IMR-90 (cell line): ENCODE data around the gene NFYC. TPM values are rescaled to one million over a fixed set of nuclear protein-coding genes. Genes with fewer than 3 reads are reported as not detected.

Experiments used
- ATAC-seq: fragments of 200-7000 bp; cut with Tn5 transposase; 2 replicates; pipeline ENCODE4 v1.9.1; 2020; ENCODE audit warnings: low read depth, mild to moderate bottlenecking, moderate library complexity
- BruUV-seq: library from RNA; stranded (reverse); fragments of 400-500 nt; replicated peaks from 2 replicates; lab custom pipeline; 2021; lab: Mats Ljungman, UMichigan
- CTCF ChIA-PET: fragments of 300-600 bp; formaldehyde crosslinking; extraction: SDS; loops from one replicate; lab custom pipeline; 2021; ENCODE audit warnings: antibody characterized with exemption; lab: Yijun Ruan, JAX
- POLR2A ChIA-PET: fragments of 300-600 bp; sonication (Branson Sonifier 250); formaldehyde crosslinking; loops from one replicate; lab custom pipeline; 2022; ENCODE audit warnings: antibody characterized with exemption; ENCODE audit not compliant: unreplicated experiment; lab: Charles Lee
- DNase-seq: peaks from one replicate; pipeline ENCODE4 v3.0.0; 2013
- H2AFZ ChIP-seq: replicated peaks from 2 replicates; pipeline ENCODE3; 2013; ENCODE audit warnings: low read length, mild to moderate bottlenecking; ENCODE audit not compliant: poor library complexity
- H2AK5ac ChIP-seq: 2 replicates; pipeline ENCODE4 v1.6.1; 2013; ENCODE audit warnings: low read depth, low read length, inconsistent platforms
- H2AK9ac ChIP-seq: replicated peaks from 2 replicates; pipeline ENCODE3; 2013; ENCODE audit warnings: mild to moderate bottlenecking, low read depth, low read length, moderate library complexity; ENCODE audit not compliant: poor library complexity
- H2BK120ac ChIP-seq: 2 replicates; pipeline ENCODE4 v1.6.1; 2013; ENCODE audit warnings: low read depth, low read length, inconsistent platforms
- H2BK15ac ChIP-seq: 3 replicates; pipeline ENCODE4 v1.6.1; 2013; ENCODE audit warnings: low read depth, low read length, inconsistent platforms
- H2BK20ac ChIP-seq: 2 replicates; pipeline ENCODE4 v1.6.1; 2013; ENCODE audit warnings: low read depth, mild to moderate bottlenecking, inconsistent platforms, low read length, moderate library complexity
- H2BK5ac ChIP-seq: 2 replicates; pipeline ENCODE4 v1.6.1; 2013; ENCODE audit warnings: mild to moderate bottlenecking, low read depth, low read length, inconsistent platforms; ENCODE audit not compliant: poor library complexity, severe bottlenecking
- H3K14ac ChIP-seq: replicated peaks from 2 replicates; pipeline ENCODE4 v1.6.1; 2013; ENCODE audit warnings: low read depth, low read length, inconsistent platforms
- H3K18ac ChIP-seq: 2 replicates; pipeline ENCODE4 v1.6.1; 2013; ENCODE audit warnings: low read depth, low read length, control low read depth
- H3K23ac ChIP-seq: 2 replicates; pipeline ENCODE4 v1.6.1; 2013; ENCODE audit warnings: low read depth, low read length, inconsistent platforms
- H3K27ac ChIP-seq: 2 replicates; pipeline ENCODE4 v1.5.1; 2013; ENCODE audit warnings: mild to moderate bottlenecking, control low read depth, low read length; ENCODE audit not compliant: insufficient read depth
- H3K27me3 ChIP-seq: 2 replicates; pipeline ENCODE4 v1.6.1; 2013; ENCODE audit warnings: low read length; ENCODE audit not compliant: control insufficient read depth, insufficient read depth
- H3K36me3 ChIP-seq: 2 replicates; pipeline ENCODE4 v1.6.1; 2013; ENCODE audit warnings: low read length, mixed read lengths; ENCODE audit not compliant: control insufficient read depth, insufficient read depth
- H3K4ac ChIP-seq: 2 replicates; pipeline ENCODE4 v1.6.1; 2013; ENCODE audit warnings: low read depth, low read length, inconsistent platforms
- H3K4me1 ChIP-seq: 2 replicates; pipeline ENCODE4 v1.6.1; 2013; ENCODE audit warnings: low read length, mixed read lengths; ENCODE audit not compliant: control insufficient read depth, insufficient read depth
- H3K4me2 ChIP-seq: 2 replicates; pipeline ENCODE4 v1.6.1; 2013; ENCODE audit warnings: low read depth, mild to moderate bottlenecking, control low read depth, low read length, moderate library complexity
- H3K4me3 ChIP-seq: 2 replicates; pipeline ENCODE4 v1.5.1; 2013; ENCODE audit warnings: low read depth, mild to moderate bottlenecking, control low read depth, low read length, moderate library complexity; ENCODE audit not compliant: insufficient read depth
- H3K56ac ChIP-seq: 2 replicates; pipeline ENCODE4 v1.6.1; 2013; ENCODE audit warnings: low read length, inconsistent platforms; ENCODE audit not compliant: insufficient read depth; ENCODE audit errors: extremely low read depth
- H3K79me1 ChIP-seq, 2 experiments: 2 replicates each; pipeline ENCODE4 v1.6.1; 2013; ENCODE audit warnings: low read length in 2 of 2, inconsistent platforms in 1 of 2, low read depth in 1 of 2
- H3K9ac ChIP-seq: 2 replicates; pipeline ENCODE4 v1.6.1; 2013; ENCODE audit warnings: low read depth, low read length, control low read depth
- H3K9me1 ChIP-seq: 2 replicates; pipeline ENCODE4 v1.6.1; 2013; ENCODE audit warnings: low read length, inconsistent platforms; ENCODE audit not compliant: insufficient read depth
- H3K9me3 ChIP-seq: 2 replicates; pipeline ENCODE4 v1.6.1; 2013; ENCODE audit warnings: low read length; ENCODE audit not compliant: control insufficient read depth, insufficient read depth
- H4K20me1 ChIP-seq: 2 replicates; pipeline ENCODE4 v1.6.1; 2013; ENCODE audit warnings: low read length, inconsistent platforms; ENCODE audit not compliant: insufficient read depth
- H4K5ac ChIP-seq: 2 replicates; pipeline ENCODE4 v1.6.1; 2013; ENCODE audit warnings: mild to moderate bottlenecking, low read depth, low read length, control low read depth
- H4K8ac ChIP-seq, 2 experiments: 2 replicates each; pipeline ENCODE4 v1.6.1; 2013; ENCODE audit warnings: low read depth in 2 of 2, low read length in 2 of 2, control low read depth in 1 of 2, inconsistent platforms in 1 of 2
- H4K91ac ChIP-seq: 2 replicates; pipeline ENCODE4 v1.6.1; 2013; ENCODE audit warnings: low read depth, low read length, inconsistent platforms; ENCODE audit not compliant: insufficient read depth
- BHLHE40 ChIP-seq: fragments of 150-350 bp; IDR thresholded peaks from 2 replicates; pipeline ENCODE4 v1.6.1; 2016; ENCODE audit warnings: mild to moderate bottlenecking, low read depth, low read length
- CEBPB ChIP-seq: IDR thresholded peaks from 2 replicates; pipeline ENCODE4 v1.6.1; 2012; ENCODE audit warnings: low read depth, low read length, improper control_type of control experiment
- CHD1 ChIP-seq: IDR thresholded peaks from 2 replicates; pipeline ENCODE4 v1.6.1; 2012; ENCODE audit warnings: low read depth, low read length, improper control_type of control experiment
- ELK1 ChIP-seq: fragments of 150-350 bp; IDR thresholded peaks from 2 replicates; pipeline ENCODE4 v1.6.1; 2016; ENCODE audit warnings: low read depth, mild to moderate bottlenecking, low read length, moderate library complexity, borderline replicate concordance
- FOS ChIP-seq: fragments of 150-350 bp; IDR thresholded peaks from 2 replicates; pipeline ENCODE4 v1.6.1; 2016; ENCODE audit warnings: low read depth, low read length
- MAFK ChIP-seq: IDR thresholded peaks from 2 replicates; pipeline ENCODE4 v1.6.1; 2012; ENCODE audit warnings: low read depth, low read length, improper control_type of control experiment
- MAZ ChIP-seq: IDR thresholded peaks from 2 replicates; pipeline ENCODE4 v1.6.1; 2012; ENCODE audit warnings: low read depth, mild to moderate bottlenecking, low read length, improper control_type of control experiment, moderate library complexity, borderline replicate concordance
- MXI1 ChIP-seq: IDR thresholded peaks from 2 replicates; pipeline ENCODE4 v1.6.1; 2012; ENCODE audit warnings: low read depth, mild to moderate bottlenecking, low read length, moderate library complexity, borderline replicate concordance
- NFE2L2 ChIP-seq: fragments of 150-350 bp; IDR thresholded peaks from 2 replicates; pipeline ENCODE4 v1.6.1; 2016; ENCODE audit warnings: low read depth, mild to moderate bottlenecking, low read length
- POLR2A ChIP-seq: IDR thresholded peaks from 2 replicates; pipeline ENCODE4 v1.6.1; 2012; ENCODE audit warnings: mild to moderate bottlenecking, low read depth, low read length
- RAD21 ChIP-seq: IDR thresholded peaks from 2 replicates; pipeline ENCODE4 v1.6.1; 2012; ENCODE audit warnings: low read length, improper control_type of control experiment
- RCOR1 ChIP-seq: IDR thresholded peaks from 2 replicates; pipeline ENCODE4 v1.6.1; 2012; ENCODE audit warnings: mild to moderate bottlenecking, low read length, improper control_type of control experiment; ENCODE audit not compliant: insufficient replicate concordance
- RFX5 ChIP-seq: IDR thresholded peaks from 2 replicates; pipeline ENCODE4 v1.8.0; 2012; ENCODE audit warnings: low read depth, mild to moderate bottlenecking, low read length, moderate library complexity
- SMC3 ChIP-seq: fragments of 150-350 bp; IDR thresholded peaks from 2 replicates; pipeline ENCODE4 v1.6.1; 2016; ENCODE audit warnings: low read depth, mild to moderate bottlenecking, antibody characterized with exemption, low read length, moderate library complexity
- WGBS, 2 experiments: methylation state at CpG; one replicate each; pipeline versions ENCODE4 v1.1.5 to v1.1.7; 2013; ENCODE audit warnings: missing lambda C conversion rate in 2 of 2; ENCODE audit not compliant: insufficient read length in 1 of 2; ENCODE audit errors: extremely low coverage in 2 of 2; 5-methylcytosine and 5-hydroxymethylcytosine counted together
- dilution Hi-C: fragments of 300-500 bp; cut with HindIII; formaldehyde crosslinking; loops from one replicate; pipeline ENCODE4 v1.14.3; 2018; ENCODE audit warnings: low sequenced_read_pairs; ENCODE audit not compliant: unreplicated experiment
- in situ Hi-C: fragments of 300-500 bp; cut with MboI; formaldehyde crosslinking; loops from 3 replicates; pipeline ENCODE4 v1.14.3; 2019; ENCODE audit warnings: low sequenced_read_pairs, inconsistent platforms, mixed read lengths
- intact Hi-C: fragments of 100-400 bp; cut with micrococcal nuclease; formaldehyde crosslinking; loops from 2 replicates; pipeline ENCODE4 v1.10.0; 2022
- polyA plus RNA-seq, 3 experiments: library from polyadenylated mRNA; depleted of rRNA; stranded (reverse); fragments of >200 nt; gene quantifications; 2 replicates each; pipeline ENCODE4 v1.2.3, GENCODE V29; 2012; ENCODE audit warnings: low replicate concordance in 1 of 3
- total RNA-seq: library from RNA; depleted of rRNA; stranded (reverse); fragments of >200 nt; gene quantifications from 2 replicates; pipeline ENCODE4 v1.2.3, GENCODE V29; 2012
- TF ChIP-seq, protein P1 (sequence below): fragments of 150-350 bp; IDR thresholded peaks from 2 replicates; pipeline ENCODE4 v1.6.1; 2017; ENCODE audit warnings: mild to moderate bottlenecking, antibody characterized with exemption, low read length, low read depth
- TF ChIP-seq, protein P2 (sequence below): conservative IDR thresholded peaks from 2 replicates; pipeline ENCODE4 v1.5.1; 2012; ENCODE audit warnings: mild to moderate bottlenecking, low read depth, low read length, improper control_type of control experiment

Gene NFYC
- total and polyA plus RNA-seq, 2 of the 4 experiments (the other 2 are of a cell fraction): 45.2 to 62.2 TPM

DNA sequence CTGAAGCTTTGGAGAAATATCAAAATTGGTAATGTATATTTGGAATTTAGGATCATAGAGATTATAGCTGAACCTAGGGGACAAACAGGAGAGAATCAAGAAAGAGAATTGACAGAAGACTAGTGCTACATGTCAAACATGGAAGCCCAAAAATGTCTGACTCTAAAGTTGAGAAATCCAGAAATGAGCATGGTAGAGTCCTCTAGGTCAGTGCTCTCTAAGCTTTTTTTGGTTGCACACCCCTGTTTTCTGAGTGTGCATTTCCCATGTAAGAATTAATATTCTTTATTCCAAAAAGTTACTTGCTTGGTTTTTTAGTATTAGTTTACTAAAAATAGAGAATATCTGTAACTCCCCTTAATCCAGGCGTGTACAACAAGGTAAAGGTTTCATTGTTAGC, 25.6 kb downstream of the NFYC start:
- H3K27me3 ChIP-seq: no peaks in the 10 kb centered on the region
- no peak overlapping the region for H3K23ac ChIP-seq
- H3K18ac ChIP-seq: no peak overlapping the region
- no peak overlapping the region for H3K4me3 ChIP-seq
- TF ChIP-seq, protein P1, sequence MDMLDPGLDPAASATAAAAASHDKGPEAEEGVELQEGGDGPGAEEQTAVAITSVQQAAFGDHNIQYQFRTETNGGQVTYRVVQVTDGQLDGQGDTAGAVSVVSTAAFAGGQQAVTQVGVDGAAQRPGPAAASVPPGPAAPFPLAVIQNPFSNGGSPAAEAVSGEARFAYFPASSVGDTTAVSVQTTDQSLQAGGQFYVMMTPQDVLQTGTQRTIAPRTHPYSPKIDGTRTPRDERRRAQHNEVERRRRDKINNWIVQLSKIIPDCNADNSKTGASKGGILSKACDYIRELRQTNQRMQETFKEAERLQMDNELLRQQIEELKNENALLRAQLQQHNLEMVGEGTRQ: no peak
- TF ChIP-seq MAFK: no peak
- TF ChIP-seq CHD1: no peak
- no peak for TF ChIP-seq POLR2A
- no peak for TF ChIP-seq CEBPB
- TF ChIP-seq BHLHE40: no peak
- TF ChIP-seq ELK1: no peak
- TF ChIP-seq, protein P2, sequence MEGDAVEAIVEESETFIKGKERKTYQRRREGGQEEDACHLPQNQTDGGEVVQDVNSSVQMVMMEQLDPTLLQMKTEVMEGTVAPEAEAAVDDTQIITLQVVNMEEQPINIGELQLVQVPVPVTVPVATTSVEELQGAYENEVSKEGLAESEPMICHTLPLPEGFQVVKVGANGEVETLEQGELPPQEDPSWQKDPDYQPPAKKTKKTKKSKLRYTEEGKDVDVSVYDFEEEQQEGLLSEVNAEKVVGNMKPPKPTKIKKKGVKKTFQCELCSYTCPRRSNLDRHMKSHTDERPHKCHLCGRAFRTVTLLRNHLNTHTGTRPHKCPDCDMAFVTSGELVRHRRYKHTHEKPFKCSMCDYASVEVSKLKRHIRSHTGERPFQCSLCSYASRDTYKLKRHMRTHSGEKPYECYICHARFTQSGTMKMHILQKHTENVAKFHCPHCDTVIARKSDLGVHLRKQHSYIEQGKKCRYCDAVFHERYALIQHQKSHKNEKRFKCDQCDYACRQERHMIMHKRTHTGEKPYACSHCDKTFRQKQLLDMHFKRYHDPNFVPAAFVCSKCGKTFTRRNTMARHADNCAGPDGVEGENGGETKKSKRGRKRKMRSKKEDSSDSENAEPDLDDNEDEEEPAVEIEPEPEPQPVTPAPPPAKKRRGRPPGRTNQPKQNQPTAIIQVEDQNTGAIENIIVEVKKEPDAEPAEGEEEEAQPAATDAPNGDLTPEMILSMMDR: no peak
- no peak for TF ChIP-seq RFX5
- TF ChIP-seq MXI1: no peak
- TF ChIP-seq SMC3: no peak
- no peak for TF ChIP-seq RCOR1
- TF ChIP-seq NFE2L2: no peak
- TF ChIP-seq FOS: no peak
- TF ChIP-seq MAZ: no peak
- no peak for TF ChIP-seq RAD21
- H3K79me1 ChIP-seq: peaks cover 23 to 52% of the 10 kb centered on the region in 2 experiments
- no peak overlapping the region for H3K4ac ChIP-seq
- H4K8ac ChIP-seq: no peak overlapping the region
- H3K14ac ChIP-seq: no peak overlapping the region
- H3K9ac ChIP-seq: no peak overlapping the region
- no peak overlapping the region for H4K5ac ChIP-seq
- in situ Hi-C loops (no loop called here), intact Hi-C loops (no loop called here), dilution Hi-C loops (no loop called here)
- H3K27ac ChIP-seq: no peak overlapping the region
- ChIA-PET CTCF (interaction anchor here (0.9 kb wide), 1 partner anchor 13 kb away, joined by 3 read pairs; no protein-coding TSS in a partner anchor), POLR2A (no interaction called here)
- H2AK9ac ChIP-seq: no peak overlapping the region
- no peaks in the 10 kb centered on the region for H4K20me1 ChIP-seq
- H3K36me3 ChIP-seq: 0 out of 2 replicates have a peak, but pooled peaks cover 1% of the 10 kb centered on the region
- H3K56ac ChIP-seq: no peak overlapping the region
- no peak overlapping the region for H2BK20ac ChIP-seq
- no peak overlapping the region for H2AK5ac ChIP-seq
- no peaks in the 10 kb centered on the region; the same call in 1 of the 2 replicates for H3K9me1 ChIP-seq
- H4K91ac ChIP-seq: no peak overlapping the region
- DNase-seq: no peak
- H3K9me3 ChIP-seq: no peaks in the 10 kb centered on the region
- H3K4me2 ChIP-seq: no peak overlapping the region
- no peak overlapping the region for H2BK5ac ChIP-seq
- ATAC-seq: no peak
- no peak overlapping the region for H2AFZ ChIP-seq
- no peak overlapping the region for H2BK120ac ChIP-seq
- H3K4me1 ChIP-seq: peaks cover 5% of the 10 kb centered on the region
- no peak overlapping the region for H2BK15ac ChIP-seq
- no CpG with 5 or more reads among the region's 1 CpG for WGBS, 2 experiments
- no TSS peak for BruUV-seq
